GM21360 (cell line): ENCODE data around the gene TERT.

Source experiments
- ATAC-seq: cut with Tn5 transposase; IDR thresholded peaks from one replicate; pipeline ENCODE4 v1.9.1; 2021; ENCODE audit warnings: mild to moderate bottlenecking, moderate library complexity; ENCODE audit not compliant: unreplicated experiment

TERT gene

GRCh38 chr5:1222621-1223277, 72.1 kb downstream of the TERT start:
- no peak for ATAC-seq

GRCh38 chr5:1222147-1222546, 72.7 kb downstream of the TERT start:
- no peak for ATAC-seq

GRCh38 chr5:1221721-1222120, 73.1 kb downstream of the TERT start:
- ATAC-seq, result no peak

GRCh38 chr5:1220831-1221230, 74.0 kb downstream of the TERT start:
- no peak for ATAC-seq

GRCh38 chr5:1220351-1220750, 74.5 kb downstream of the TERT start:
- no peak for ATAC-seq

- ATAC-seq, result no peak
Measured at GRCh38 chr5:1219768-1220100, 75.1 kb downstream of the TERT start.

- no peak for ATAC-seq
Measured at GRCh38 chr5:1219098-1219767, 75.6 kb downstream of the TERT start.

- no peak for ATAC-seq
Measured at GRCh38 chr5:1218351-1219080, 76.4 kb downstream of the TERT start.

- ATAC-seq, result no peak
Measured at GRCh38 chr5:1217596-1218206, 77.2 kb downstream of the TERT start.

GRCh38 chr5:1216918-1217295, 78.0 kb downstream of the TERT start:
- no peak for ATAC-seq

- no peak for ATAC-seq
Measured at GRCh38 chr5:1216211-1216917, 78.5 kb downstream of the TERT start.

- no peak for ATAC-seq
Measured at GRCh38 chr5:1215320-1216096, 79.4 kb downstream of the TERT start.

- no peak for ATAC-seq
Measured at GRCh38 chr5:1214936-1215220, 80.0 kb downstream of the TERT start.

- no peak for ATAC-seq
Measured at GRCh38 chr5:1214163-1214935, 80.5 kb downstream of the TERT start.

- no peak for ATAC-seq
Measured at GRCh38 chr5:1213508-1214162, 81.2 kb downstream of the TERT start.

GRCh38 chr5:1212881-1213280, 82.0 kb downstream of the TERT start:
- ATAC-seq, result no peak

- ATAC-seq, result no peak
Measured at GRCh38 chr5:1212271-1212670, 82.6 kb downstream of the TERT start.

- ATAC-seq, result no peak
Measured at GRCh38 chr5:1211701-1212100, 83.2 kb downstream of the TERT start.

GRCh38 chr5:1210832-1211251, 84.0 kb downstream of the TERT start:
- no peak for ATAC-seq
